GM15510 (cell line): ENCODE results near the gene LDLRAD1.

ENCODE experiments used
- POLR2A ChIP-seq: IDR thresholded peaks from 3 replicates; pipeline ENCODE4 v1.6.1; 2011; ENCODE audit warnings: borderline replicate concordance; ENCODE audit not compliant: insufficient read length; ENCODE audit errors: extremely low read depth

LDLRAD1 gene

DNA sequence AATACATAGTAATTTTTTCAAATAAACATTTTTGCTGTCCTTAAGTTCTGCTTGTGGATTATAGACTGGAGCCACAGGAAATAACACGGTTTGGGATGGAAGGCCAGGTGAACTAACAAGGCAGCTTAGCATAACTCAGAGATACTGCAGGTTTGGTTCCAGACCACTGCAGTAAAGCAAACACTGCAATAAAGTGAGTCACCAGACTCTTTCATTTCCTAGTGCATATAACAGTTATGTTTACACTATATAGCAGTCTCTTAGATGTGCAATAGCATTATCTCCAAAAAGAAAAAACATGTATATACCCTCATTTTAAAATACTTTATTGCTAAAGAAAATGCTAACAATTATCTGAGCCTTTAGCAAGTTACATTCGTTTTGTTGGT is 49.9 kb downstream of the LDLRAD1 start:
- TF ChIP-seq POLR2A: no peak

DNA sequence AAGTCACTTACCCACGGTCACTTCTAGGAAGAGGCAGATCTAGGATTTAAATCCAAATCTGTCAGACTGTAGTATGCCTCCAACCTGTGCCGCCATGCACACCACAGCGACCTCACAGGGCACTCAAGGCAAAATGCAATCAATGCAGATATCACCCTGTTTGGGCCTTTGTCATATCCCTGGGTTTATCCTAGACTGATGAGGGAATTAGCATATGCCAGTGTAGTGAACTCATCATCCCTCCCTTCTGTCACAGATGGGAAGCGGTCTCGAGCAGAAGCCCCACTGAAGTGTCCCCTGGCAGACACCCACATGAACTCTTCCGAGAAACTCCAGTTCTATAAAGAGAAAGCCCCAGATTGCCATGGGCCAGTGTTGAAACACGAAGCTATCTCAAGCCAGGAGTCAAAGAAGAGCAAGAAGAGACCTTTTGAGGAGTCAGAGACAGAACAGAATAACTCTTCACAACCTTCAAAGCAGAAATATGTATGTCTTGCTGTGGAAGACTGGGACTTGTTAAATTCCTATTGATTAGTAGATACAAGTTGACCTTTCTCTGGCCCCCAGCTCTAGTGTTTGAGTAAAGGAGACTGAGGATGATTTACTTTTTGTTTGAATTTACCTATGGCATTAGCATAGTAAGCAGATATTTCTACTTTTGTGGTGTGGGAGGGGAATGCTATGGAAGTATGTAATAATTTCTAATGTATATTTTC is 50.4 kb downstream of the LDLRAD1 start:
- no peak for TF ChIP-seq POLR2A

DNA sequence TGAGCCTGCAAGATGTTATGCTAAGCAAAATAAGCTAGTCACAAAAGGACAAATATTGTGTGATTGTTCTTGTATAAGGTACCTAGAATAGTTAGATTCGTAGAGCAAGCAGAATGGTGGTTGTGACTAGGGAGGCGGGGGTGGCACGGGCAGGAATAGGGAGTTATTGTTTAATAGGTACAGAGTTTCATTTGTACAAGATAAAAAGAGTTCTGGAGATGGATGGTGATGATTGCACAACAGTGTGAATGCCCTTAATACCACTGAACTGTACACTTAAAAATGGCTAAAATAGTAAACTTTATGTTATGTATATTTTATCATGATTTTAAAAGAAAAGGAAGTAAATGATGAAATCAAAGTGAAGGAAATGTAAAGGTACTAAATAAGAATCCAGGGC is 51.2 kb downstream of the LDLRAD1 start:
- TF ChIP-seq POLR2A: no peak

DNA sequence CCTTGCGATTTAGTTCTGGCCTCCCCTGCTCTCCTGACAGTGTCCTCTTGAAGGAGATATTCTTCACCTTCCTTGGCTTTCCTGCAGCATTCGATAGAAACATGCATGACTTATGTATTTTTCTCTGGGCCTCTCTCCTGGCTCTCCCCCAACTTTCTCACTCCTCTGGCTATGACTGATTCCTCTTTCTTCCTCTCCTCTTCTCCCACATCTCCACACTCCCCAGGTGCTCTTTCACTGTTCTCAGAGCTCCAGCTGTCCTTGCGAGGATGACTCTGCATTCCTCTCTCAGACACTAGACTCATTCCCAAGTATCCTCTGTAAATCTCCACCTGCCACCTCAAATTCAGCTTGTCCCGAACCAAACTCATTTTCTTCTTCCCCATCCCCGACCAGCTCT is 53.9 kb downstream of the LDLRAD1 start:
- no peak for TF ChIP-seq POLR2A

DNA sequence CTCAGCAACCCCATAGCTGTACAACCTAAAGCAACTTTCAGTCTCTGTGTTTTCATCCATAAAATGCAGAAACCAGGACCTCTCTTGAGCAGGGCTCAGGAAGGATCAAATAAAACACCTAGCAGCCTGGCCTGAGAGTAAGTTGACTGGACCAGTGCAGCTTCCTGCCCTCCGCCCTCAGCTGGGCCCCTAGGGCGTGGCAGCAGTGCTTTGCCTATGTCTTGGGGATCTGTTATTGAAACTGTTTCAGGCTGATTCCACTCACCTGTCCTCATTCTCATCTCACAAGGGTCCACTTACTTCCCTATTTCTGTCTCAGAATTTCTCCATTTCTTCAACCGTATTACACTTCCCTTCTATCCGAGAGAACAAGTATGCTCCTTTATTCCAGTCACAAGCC is 54.5 kb downstream of the LDLRAD1 start:
- no peak for TF ChIP-seq POLR2A

DNA sequence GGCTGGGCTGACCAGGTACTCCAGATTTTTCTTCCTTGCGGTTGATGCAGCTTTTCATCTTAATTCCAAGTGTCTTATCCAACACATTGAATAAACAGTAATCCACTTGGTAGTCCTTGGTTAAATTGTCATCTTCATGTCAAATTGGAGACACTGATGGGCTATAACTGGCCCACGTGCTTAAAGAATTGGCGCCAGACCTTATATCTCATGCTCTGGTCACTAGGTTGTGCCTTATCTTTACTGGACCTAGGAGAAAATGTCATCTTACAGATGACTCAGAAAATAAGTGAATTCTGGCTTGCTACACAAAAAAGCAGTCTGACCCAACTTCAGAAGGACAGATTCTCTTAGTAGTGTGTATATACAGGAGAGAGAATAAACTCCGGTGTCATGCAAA is 55.6 kb downstream of the LDLRAD1 start:
- TF ChIP-seq POLR2A: no peak

DNA sequence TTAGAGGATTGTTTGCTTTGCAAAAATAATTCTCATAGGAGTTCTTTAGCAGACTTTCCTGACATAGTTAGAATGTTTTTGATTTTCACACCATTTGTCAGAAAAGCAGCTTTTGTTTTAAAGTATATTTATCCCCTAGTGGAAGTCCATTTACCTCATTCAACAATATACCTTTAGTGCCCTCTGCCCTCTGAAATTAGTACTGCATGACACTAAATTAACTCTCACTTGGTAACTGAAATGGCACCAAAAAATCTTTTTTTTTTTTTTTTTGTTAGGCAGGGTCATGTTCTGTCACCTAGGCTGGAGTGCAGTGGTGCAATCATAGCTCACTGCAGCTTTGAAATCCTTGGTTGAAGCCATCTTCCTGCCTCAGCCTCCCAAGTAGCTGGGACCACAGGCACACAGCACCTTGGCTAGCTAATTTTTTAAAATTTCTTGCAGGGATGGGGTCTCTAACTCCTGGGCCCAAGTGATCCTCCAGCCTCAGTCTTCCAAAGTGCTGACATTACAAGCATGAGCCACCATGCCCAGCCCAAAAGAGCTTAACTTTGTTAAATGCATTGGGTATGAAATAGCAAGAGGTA is 58.2 kb downstream of the LDLRAD1 start:
- no peak for TF ChIP-seq POLR2A
